ENCODE data around the gene OXSM.

Gene OXSM

DNA sequence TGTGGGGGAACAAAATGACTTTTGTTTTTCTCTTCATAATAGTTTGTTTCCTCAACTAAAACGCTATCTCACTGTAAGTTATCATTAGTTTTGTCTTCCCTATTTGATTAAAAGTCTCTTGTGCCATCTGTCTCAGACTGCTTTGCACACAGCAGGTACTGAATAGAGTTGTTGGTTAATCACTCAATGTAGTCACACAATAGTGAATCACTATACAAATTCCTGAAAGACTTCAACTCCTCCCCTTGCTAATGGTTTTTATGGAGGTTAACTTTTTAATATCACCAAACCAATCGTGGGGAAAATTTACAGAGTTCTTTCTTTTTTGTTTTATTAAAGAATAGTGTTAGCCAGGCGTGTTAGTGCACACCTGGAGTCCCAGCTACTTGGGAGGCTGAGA lies 4.1 kb upstream of the OXSM start:
- Histone ChIP-seq H3K4me1 (ENCODE audit: low read depth, poor library complexity, severe bottlenecking) (peaks cover 41% of the 10 kb centered on the region), H3K4me3 (IDR thresholded peaks at IDR 0.05; ENCODE audit: insufficient read depth, low read depth, low read length) (no peak overlapping the region), H4K20me1 (ENCODE audit: insufficient read depth) (no peaks in the 10 kb centered on the region), H3K79me2 (ENCODE audit: insufficient read depth, low read depth) (peaks cover 34% of the 10 kb centered on the region), H3K27ac (no peak overlapping the region), H2AFZ (ENCODE audit: low read depth) (no peak overlapping the region), H3K27me3 (ENCODE audit: insufficient read depth, low read depth) (no peaks in the 10 kb centered on the region), H3K36me3 (ENCODE audit: insufficient read depth) (no peaks in the 10 kb centered on the region), H3K9ac (no peak overlapping the region), H3K4me2 (no peak overlapping the region)
- TF ChIP-seq, protein P1, sequence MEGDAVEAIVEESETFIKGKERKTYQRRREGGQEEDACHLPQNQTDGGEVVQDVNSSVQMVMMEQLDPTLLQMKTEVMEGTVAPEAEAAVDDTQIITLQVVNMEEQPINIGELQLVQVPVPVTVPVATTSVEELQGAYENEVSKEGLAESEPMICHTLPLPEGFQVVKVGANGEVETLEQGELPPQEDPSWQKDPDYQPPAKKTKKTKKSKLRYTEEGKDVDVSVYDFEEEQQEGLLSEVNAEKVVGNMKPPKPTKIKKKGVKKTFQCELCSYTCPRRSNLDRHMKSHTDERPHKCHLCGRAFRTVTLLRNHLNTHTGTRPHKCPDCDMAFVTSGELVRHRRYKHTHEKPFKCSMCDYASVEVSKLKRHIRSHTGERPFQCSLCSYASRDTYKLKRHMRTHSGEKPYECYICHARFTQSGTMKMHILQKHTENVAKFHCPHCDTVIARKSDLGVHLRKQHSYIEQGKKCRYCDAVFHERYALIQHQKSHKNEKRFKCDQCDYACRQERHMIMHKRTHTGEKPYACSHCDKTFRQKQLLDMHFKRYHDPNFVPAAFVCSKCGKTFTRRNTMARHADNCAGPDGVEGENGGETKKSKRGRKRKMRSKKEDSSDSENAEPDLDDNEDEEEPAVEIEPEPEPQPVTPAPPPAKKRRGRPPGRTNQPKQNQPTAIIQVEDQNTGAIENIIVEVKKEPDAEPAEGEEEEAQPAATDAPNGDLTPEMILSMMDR (conservative IDR thresholded peaks at IDR 0.05; ENCODE audit: low read depth, low read length): no peak

DNA sequence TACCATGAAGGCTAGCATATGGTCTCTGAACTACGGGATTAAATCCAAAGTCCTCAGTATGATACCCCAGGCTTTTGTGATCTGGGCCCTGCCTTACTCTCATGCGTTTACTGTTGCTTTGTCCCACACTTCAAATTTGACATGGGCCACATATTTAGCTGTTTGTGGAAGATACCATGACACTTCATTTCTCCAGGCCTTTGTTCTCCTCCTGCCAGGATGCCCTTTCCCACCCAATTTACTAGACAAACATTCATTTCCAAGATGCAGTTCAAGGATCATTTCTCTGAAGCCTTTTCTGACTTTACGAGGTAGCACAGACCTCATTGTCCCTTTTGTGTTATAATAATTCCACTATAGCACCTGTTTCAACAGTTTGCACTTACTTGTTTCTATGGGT lies 2.2 kb upstream of the OXSM start:
- 0 out of 2 replicates have a peak overlapping the region, but pooled peaks have one; percentile 97 for H3K4me2 ChIP-seq
- no peaks in the 10 kb centered on the region for H3K27me3 ChIP-seq (ENCODE audit: insufficient read depth, low read depth)
- TF ChIP-seq, protein P1 (conservative IDR thresholded peaks at IDR 0.05; ENCODE audit: low read depth, low read length): no peak
- no peak overlapping the region for H3K9ac ChIP-seq
- H3K4me1 ChIP-seq (ENCODE audit: low read depth, poor library complexity, severe bottlenecking): peaks cover 39% of the 10 kb centered on the region
- no peak overlapping the region for H2AFZ ChIP-seq (ENCODE audit: low read depth)
- H3K27ac ChIP-seq: no peak overlapping the region
- H4K20me1 ChIP-seq (ENCODE audit: insufficient read depth): no peaks in the 10 kb centered on the region
- H3K36me3 ChIP-seq (ENCODE audit: insufficient read depth): no peaks in the 10 kb centered on the region
- no peak overlapping the region for H3K4me3 ChIP-seq (IDR thresholded peaks at IDR 0.05; ENCODE audit: insufficient read depth, low read depth, low read length)
- peaks cover 16% of the 10 kb centered on the region for H3K79me2 ChIP-seq (ENCODE audit: insufficient read depth, low read depth)

DNA sequence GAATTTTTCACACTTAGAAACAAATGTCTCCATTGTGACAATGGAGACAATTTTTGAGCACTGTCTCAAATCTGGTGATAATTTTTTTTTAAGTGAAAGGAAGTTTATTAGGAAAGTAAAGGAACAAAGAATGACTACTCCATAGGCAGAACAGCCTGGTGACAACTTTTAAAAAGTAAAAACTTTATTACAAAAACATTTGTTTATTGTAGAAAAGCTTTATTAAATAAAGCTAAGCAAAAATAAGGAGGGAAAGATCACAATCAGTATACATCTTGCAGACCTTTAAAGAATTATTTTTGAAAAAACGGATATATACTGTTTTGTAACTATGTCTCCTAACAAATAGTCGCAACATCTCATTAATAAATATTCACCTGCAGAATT lies 688 bp upstream of the OXSM start:
- H3K4me3 ChIP-seq (IDR thresholded peaks at IDR 0.05; ENCODE audit: insufficient read depth, low read depth, low read length): no peak overlapping the region
- TF ChIP-seq, protein P1 (conservative IDR thresholded peaks at IDR 0.05; ENCODE audit: low read depth, low read length): no peak
- H3K36me3 ChIP-seq (ENCODE audit: insufficient read depth): no peaks in the 10 kb centered on the region
- H4K20me1 ChIP-seq (ENCODE audit: insufficient read depth): no peaks in the 10 kb centered on the region
- H3K79me2 ChIP-seq (ENCODE audit: insufficient read depth, low read depth): peaks cover 15% of the 10 kb centered on the region; the same call in 1 of the 2 replicates
- H3K9ac ChIP-seq: peak overlapping the region; percentile 70
- peak overlapping the region; percentile 81; the same call in 1 of the 2 replicates for H2AFZ ChIP-seq (ENCODE audit: low read depth)
- peak overlapping the region; percentile 57 for H3K27ac ChIP-seq
- H3K4me2 ChIP-seq: peak overlapping the region; percentile 97
- H3K27me3 ChIP-seq (ENCODE audit: insufficient read depth, low read depth): no peaks in the 10 kb centered on the region
- peaks cover 42% of the 10 kb centered on the region for H3K4me1 ChIP-seq (ENCODE audit: low read depth, poor library complexity, severe bottlenecking)

DNA sequence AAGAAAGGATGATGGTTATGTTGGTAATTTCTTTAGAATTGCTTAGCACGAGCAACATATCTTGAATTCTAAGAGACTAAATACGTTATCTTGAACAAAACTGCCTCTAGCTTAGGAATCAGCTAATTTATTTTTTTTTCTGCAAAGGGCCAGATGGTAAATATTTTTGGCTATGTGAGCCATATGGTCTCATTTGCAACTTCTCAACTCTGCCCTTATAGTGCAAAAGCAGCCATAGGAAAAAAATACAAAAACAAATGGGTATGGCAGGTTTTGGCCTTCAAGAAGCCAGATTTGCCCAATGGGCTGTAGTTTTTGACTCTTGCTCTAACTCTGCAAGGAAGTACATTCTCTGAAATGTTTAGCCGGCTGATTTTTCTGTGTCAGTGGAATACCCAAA lies 11.9 kb downstream of the OXSM start:
- TF ChIP-seq, protein P1 (conservative IDR thresholded peaks at IDR 0.05; ENCODE audit: low read depth, low read length): no peak

More for the DNA sequence above, 11.9 kb downstream of the OXSM start:
- Histone ChIP-seq H3K4me1 (ENCODE audit: low read depth, poor library complexity, severe bottlenecking) (no peaks in the 10 kb centered on the region), H2AFZ (ENCODE audit: low read depth) (no peak overlapping the region), H3K27me3 (ENCODE audit: insufficient read depth, low read depth) (no peaks in the 10 kb centered on the region), H4K20me1 (ENCODE audit: insufficient read depth) (no peaks in the 10 kb centered on the region), H3K4me2 (no peak overlapping the region), H3K36me3 (ENCODE audit: insufficient read depth) (no peaks in the 10 kb centered on the region), H3K9ac (no peak overlapping the region), H3K4me3 (IDR thresholded peaks at IDR 0.05; ENCODE audit: insufficient read depth, low read depth, low read length) (no peak overlapping the region), H3K79me2 (ENCODE audit: insufficient read depth, low read depth) (no peaks in the 10 kb centered on the region), H3K27ac (no peak overlapping the region)

All from KMS-11 (cell line).